ENCODE results near the gene GABBR2.
"Not testable (repeated sequence)": the region's sequence is repeated elsewhere in the genome, so short reads cannot be mapped to it uniquely, and the experiment has no call there.

Gene GABBR2

DNA sequence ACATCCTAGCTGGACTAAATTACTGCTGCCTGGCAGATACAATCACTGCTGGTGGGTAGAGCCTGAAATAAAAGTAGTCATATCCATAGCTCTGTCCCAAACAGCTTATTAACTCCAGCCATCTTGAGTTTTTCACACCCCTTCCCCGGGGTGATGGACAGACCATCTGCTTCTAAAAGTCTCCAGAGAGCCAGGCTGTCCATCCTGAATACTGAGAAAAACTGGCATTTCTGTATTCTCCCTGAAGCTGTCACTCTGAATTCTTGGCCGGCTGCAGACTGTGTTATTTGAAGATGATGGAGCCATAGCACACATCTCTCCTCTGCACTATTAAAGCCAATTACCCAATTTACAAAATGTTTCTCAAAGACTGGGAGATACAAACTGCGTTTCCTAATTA lies 118.6 kb downstream of the GABBR2 start:
- DNase-seq = no peak

- no peak for DNase-seq
These were observed 119.6 kb downstream of the GABBR2 start for GRCh38 chr9:98589102-98589501.

GRCh38 chr9:98584853-98585438 lies 123.8 kb downstream of the GABBR2 start:
- DNase-seq = not testable (repeated sequence)

DNA sequence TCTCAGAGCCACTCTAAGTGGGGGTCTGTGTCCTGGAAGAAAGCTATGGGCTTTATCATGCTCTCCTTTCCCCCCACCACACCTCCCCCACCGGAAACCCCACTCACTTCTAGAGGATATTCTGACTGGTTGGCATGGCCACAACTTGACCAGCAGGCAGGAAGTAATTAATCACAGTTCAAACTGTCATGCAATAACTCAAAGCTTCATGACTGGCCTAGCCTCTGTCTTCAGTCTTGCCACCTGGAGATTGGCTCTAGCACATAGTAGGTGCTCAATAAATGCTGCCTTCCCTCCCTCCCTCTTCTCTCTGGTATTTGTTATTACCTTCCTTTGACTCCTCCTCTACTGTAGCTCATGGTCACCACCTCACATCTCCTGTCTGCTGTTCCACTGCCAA lies 124.7 kb downstream of the GABBR2 start:
- DNase-seq = no peak

DNA sequence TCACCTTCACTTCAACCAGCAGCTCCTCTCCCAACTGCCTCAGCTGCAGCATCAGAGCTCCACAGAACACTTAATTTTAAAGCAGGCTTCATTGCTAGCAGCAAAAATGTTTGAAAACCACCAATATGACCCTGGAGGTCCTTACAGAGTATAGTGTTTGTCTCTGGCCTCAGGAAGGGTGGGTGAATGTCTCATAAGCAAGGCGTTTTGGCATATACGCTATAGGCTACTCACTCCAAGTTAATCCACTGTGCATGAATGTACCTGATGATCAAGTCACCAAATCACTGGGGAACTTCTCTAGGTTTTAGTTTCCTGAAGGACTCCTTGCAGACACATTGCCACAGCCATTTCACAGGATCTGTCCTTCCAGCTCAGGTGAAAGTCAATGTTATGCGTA lies 125.3 kb downstream of the GABBR2 start:
- DNase-seq = no peak

GRCh38 chr9:98580956-98581355 lies 127.8 kb downstream of the GABBR2 start:
- DNase-seq = no peak

GRCh38 chr9:98579700-98580099 lies 129.0 kb downstream of the GABBR2 start:
- no peak for DNase-seq

DNA sequence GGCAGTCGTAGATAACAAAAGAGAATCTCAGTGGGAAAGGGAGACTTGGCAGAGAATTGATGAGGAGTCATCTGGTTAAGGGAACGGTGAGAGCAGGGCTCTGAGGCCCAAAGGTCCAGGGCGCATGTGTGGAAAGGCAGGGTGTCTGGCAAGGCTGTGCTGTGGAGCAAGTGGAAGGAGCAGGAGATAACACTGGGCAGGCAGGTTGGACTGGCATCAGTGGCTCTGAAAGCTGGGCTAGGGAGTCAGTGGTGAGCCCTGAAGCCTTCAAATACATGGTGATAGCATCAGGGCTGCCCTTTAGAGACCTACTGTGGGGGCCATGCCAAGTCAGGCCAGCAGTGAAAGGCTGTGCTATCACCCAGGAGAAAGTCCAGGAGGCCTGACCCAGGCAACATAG lies 131.3 kb downstream of the GABBR2 start:
- DNase-seq = no peak

GRCh38 chr9:98576859-98577258 lies 131.9 kb downstream of the GABBR2 start:
- DNase-seq = no peak

DNA sequence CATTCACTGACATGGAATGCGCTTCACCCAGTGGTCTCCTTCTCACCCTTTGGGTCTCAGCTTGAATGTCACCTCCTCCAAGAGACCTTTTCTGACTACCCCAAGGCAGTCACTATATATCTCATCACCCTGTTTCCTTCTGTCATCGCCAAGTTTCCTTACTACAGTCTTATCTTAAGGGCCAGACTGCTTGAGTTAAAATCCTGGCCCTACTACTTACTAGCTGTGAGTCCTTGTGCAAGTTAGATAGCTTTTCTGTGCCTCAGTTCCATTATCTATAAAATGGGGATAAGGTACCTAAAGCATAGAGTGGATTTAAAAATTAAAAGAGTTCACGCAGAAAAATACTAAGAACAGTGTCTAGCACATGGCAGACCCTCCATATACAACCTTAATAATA lies 132.4 kb downstream of the GABBR2 start:
- no peak for DNase-seq

GRCh38 chr9:98575379-98576346 lies 133.1 kb downstream of the GABBR2 start:
- peak; percentile 60 for DNase-seq

GRCh38 chr9:98573749-98574278 lies 134.9 kb downstream of the GABBR2 start:
- DNase-seq = no peak

DNA sequence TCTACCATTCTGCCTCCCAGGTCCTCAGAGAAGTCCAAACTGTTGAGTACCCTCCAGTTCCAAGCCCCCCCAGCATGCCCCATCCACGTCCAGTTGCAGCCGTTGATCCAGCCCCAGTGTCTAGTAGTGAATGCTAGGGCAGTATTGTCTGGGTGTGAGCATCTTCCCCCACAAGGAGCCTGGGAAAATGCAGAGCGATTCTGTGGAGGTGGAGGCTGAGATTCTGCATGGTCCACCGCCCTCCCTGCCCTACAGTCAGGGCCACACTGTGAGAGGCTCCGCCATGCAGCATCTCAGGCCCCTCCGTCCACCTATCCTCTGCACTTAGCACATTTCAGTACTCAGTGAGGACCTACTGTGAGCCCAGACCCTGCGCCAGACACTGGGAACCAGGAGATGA lies 135.9 kb downstream of the GABBR2 start:
- DNase-seq = no peak

- no peak for DNase-seq
These were observed 136.6 kb downstream of the GABBR2 start for GRCh38 chr9:98572054-98572627.

GRCh38 chr9:98571643-98572042 lies 137.1 kb downstream of the GABBR2 start:
- DNase-seq = no peak

- DNase-seq = no peak
These were observed 137.9 kb downstream of the GABBR2 start for GRCh38 chr9:98570663-98571440.

DNA sequence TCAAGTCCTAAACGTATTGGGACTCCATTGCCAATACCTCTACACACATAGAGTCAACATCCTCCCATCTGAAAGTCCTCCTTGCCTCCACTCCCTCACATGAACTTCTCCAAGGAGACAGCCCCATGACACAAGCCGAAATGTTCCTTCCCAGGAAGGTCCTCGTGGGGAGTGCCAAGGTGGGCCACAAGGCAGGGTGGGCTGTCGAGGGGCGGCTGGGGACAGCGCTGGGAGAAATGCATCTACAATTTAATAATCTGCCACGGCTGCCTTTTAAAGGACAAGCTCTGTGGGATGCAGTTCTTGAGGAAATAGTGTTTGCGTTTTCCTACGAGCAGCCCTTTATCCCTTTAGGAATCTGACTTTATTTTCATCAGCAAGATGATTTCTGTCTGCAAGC lies 138.7 kb downstream of the GABBR2 start:
- DNase-seq = no peak

- DNase-seq = no peak
These were observed 139.2 kb downstream of the GABBR2 start for GRCh38 chr9:98569491-98569890.

GRCh38 chr9:98568909-98569469 lies 139.7 kb downstream of the GABBR2 start:
- DNase-seq = no peak

GRCh38 chr9:98568234-98568908 lies 140.4 kb downstream of the GABBR2 start:
- no peak for DNase-seq

- no peak for DNase-seq
These were observed 141.0 kb downstream of the GABBR2 start for GRCh38 chr9:98567540-98568233.
